H1 (cell line): ENCODE results near the gene CLASP2.

Source experiments
- CEBPB ChIP-seq: IDR thresholded peaks from 2 replicates; pipeline ENCODE4 v1.6.1; 2012; ENCODE audit warnings: low read depth, low read length
- EP300 ChIP-seq, 2 experiments: IDR thresholded peaks; 1 replicate in 1 of 2; 2 replicates in 1 of 2; pipeline ENCODE4 v1.6.1; 2011 to 2012; ENCODE audit warnings: low read depth in 2 of 2, low read length in 2 of 2, mild to moderate bottlenecking in 2 of 2, borderline replicate concordance in 1 of 2, inconsistent platforms in 1 of 2, moderate library complexity in 1 of 2
- EZH2 ChIP-seq: fragments of 200-600 bp; sonication (generic); IDR thresholded peaks from 2 replicates; pipeline ENCODE4 v1.7.1; 2012; ENCODE audit warnings: low read depth, mild to moderate bottlenecking, moderate library complexity, low read length, inconsistent platforms; ENCODE audit not compliant: severe bottlenecking
- HDAC2 ChIP-seq, 2 experiments: fragments of 300-600 bp in 1 of 2; sonication (generic) in 1 of 2; IDR thresholded peaks; 2 replicates each; pipeline ENCODE4 v1.6.1; 2011 to 2012; ENCODE audit warnings: low read depth in 2 of 2, low read length in 2 of 2, mild to moderate bottlenecking in 2 of 2, moderate library complexity in 2 of 2, borderline replicate concordance in 1 of 2, inconsistent platforms in 1 of 2
- POLR2A ChIP-seq, 2 experiments: IDR thresholded peaks; 1 replicate in 1 of 2; 2 replicates in 1 of 2; pipeline ENCODE4 v1.6.1; 2011; ENCODE audit warnings: low read depth in 2 of 2, low read length in 2 of 2, mild to moderate bottlenecking in 2 of 2; ENCODE audit errors: control extremely low read depth in 1 of 2
- RNF2 ChIP-seq: fragments of 200-900, 300-1000 bp; sonication (generic); IDR thresholded peaks from 2 replicates; pipeline ENCODE4 v1.7.1; 2016; ENCODE audit warnings: borderline replicate concordance, low read depth, mild to moderate bottlenecking, antibody characterized with exemption, low read length; ENCODE audit not compliant: poor library complexity, severe bottlenecking; ENCODE audit errors: missing control alignments
- TF ChIP-seq, protein P1 (sequence below), 3 experiments: IDR thresholded peaks; 1 replicate in 2 of 3; 2 replicates in 1 of 3; pipeline versions ENCODE4 v1.5.1 to v1.6.1; 2011; ENCODE audit warnings: low read length in 3 of 3, mild to moderate bottlenecking in 3 of 3, inconsistent platforms in 2 of 3, low read depth in 1 of 3, moderate library complexity in 1 of 3; ENCODE audit not compliant: insufficient read depth in 1 of 3; ENCODE audit errors: control extremely low read depth in 1 of 3

DNA sequence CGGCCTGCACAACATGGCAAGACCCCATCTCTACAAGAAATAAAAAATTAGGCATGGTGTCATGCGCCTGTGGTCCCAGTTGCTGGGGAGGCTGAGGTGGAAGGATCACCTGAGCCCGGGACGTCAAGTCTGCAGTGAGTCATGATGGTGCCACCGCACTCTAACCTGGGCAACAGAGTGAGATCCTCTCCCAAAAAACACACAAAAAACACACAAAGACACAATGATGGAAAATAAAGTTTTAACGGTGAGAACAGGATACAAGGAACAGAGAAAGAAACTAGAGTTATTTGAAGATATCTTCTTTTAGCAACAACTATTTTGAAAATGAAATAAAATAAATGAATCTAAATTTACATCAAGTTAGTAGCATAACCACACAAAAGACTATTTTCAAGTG lies 12.0 kb downstream of the CLASP2 start:
- no peak for TF ChIP-seq EP300 (IDR thresholded peaks at IDR 0.05; ENCODE audit: borderline replicate concordance in 1 of 2, low read depth in 2 of 2, low read length in 2 of 2)
- no peak for TF ChIP-seq EZH2
- TF ChIP-seq, protein P1, sequence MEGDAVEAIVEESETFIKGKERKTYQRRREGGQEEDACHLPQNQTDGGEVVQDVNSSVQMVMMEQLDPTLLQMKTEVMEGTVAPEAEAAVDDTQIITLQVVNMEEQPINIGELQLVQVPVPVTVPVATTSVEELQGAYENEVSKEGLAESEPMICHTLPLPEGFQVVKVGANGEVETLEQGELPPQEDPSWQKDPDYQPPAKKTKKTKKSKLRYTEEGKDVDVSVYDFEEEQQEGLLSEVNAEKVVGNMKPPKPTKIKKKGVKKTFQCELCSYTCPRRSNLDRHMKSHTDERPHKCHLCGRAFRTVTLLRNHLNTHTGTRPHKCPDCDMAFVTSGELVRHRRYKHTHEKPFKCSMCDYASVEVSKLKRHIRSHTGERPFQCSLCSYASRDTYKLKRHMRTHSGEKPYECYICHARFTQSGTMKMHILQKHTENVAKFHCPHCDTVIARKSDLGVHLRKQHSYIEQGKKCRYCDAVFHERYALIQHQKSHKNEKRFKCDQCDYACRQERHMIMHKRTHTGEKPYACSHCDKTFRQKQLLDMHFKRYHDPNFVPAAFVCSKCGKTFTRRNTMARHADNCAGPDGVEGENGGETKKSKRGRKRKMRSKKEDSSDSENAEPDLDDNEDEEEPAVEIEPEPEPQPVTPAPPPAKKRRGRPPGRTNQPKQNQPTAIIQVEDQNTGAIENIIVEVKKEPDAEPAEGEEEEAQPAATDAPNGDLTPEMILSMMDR (IDR thresholded peaks at IDR 0.05; ENCODE audit: control extremely low read depth in 1 of 3, insufficient read depth in 1 of 3, low read depth in 1 of 3, low read length in 3 of 3), result no peak
- TF ChIP-seq POLR2A (IDR thresholded peaks at IDR 0.05; ENCODE audit: control extremely low read depth in 1 of 2, low read depth in 2 of 2, low read length in 2 of 2), result no peak
- TF ChIP-seq CEBPB, result no peak
- no peak for TF ChIP-seq HDAC2 (IDR thresholded peaks at IDR 0.05; ENCODE audit: borderline replicate concordance in 1 of 2, low read depth in 2 of 2, low read length in 2 of 2)
- no peak for TF ChIP-seq RNF2
